HEK293 (cell line): ENCODE data around the gene ZCCHC9.

Source experiments
- GFI1B ChIP-seq: fragments of 450-650 bp; formaldehyde crosslinking; IDR thresholded peaks from 2 replicates; pipeline ENCODE4 v1.5.1; 2016; ENCODE audit warnings: missing biosample characterization, missing genetic modification characterization
- HIC1 ChIP-seq: fragments of 450-650 bp; formaldehyde crosslinking; IDR thresholded peaks from 2 replicates; pipeline ENCODE4 v1.5.1; 2016; ENCODE audit warnings: missing biosample characterization, missing genetic modification characterization
- HOXD13 ChIP-seq: sonication (generic); formaldehyde crosslinking; IDR thresholded peaks from 2 replicates; pipeline ENCODE4 v1.8.0; 2022; ENCODE audit warnings: missing genetic modification reagents, borderline replicate concordance
- REPIN1 ChIP-seq: fragments of 450-650 bp; formaldehyde crosslinking; IDR thresholded peaks from 2 replicates; pipeline ENCODE4 v1.5.1; 2017; ENCODE audit warnings: missing biosample characterization, missing genetic modification characterization, low read depth
- SP3 ChIP-seq: fragments of 450-650 bp; formaldehyde crosslinking; IDR thresholded peaks from 2 replicates; pipeline ENCODE4 v1.5.1; 2016; ENCODE audit warnings: missing biosample characterization, missing genetic modification characterization
- SP7 ChIP-seq: fragments of 450-650 bp; formaldehyde crosslinking; IDR thresholded peaks from 2 replicates; pipeline ENCODE4 v1.5.1; 2016; ENCODE audit warnings: missing biosample characterization, missing genetic modification characterization
- ZBTB26 ChIP-seq: fragments of 450-650 bp; formaldehyde crosslinking; optimal IDR thresholded peaks from 2 replicates; pipeline ENCODE3; 2016; ENCODE audit warnings: missing biosample characterization, mild to moderate bottlenecking, missing genetic modification characterization
- ZBTB49 ChIP-seq: fragments of 450-650 bp; formaldehyde crosslinking; IDR thresholded peaks from 2 replicates; pipeline ENCODE4 v1.5.1; 2016; ENCODE audit warnings: missing biosample characterization, missing genetic modification characterization, low read depth
- ZBTB7A ChIP-seq: fragments of 450-650 bp; formaldehyde crosslinking; IDR thresholded peaks from 2 replicates; pipeline ENCODE4 v1.5.1; 2016; ENCODE audit warnings: low read depth, missing biosample characterization, missing genetic modification characterization
- ZEB2 ChIP-seq: fragments of 450-650 bp; formaldehyde crosslinking; IDR thresholded peaks from 2 replicates; pipeline ENCODE4 v1.5.1; 2016; ENCODE audit warnings: missing biosample characterization, missing genetic modification characterization
- ZFP37 ChIP-seq: fragments of 450-650 bp; formaldehyde crosslinking; IDR thresholded peaks from 2 replicates; pipeline ENCODE4 v1.5.1; 2016; ENCODE audit warnings: missing biosample characterization, missing genetic modification characterization
- ZNF138 ChIP-seq: fragments of 450-650 bp; formaldehyde crosslinking; IDR thresholded peaks from 2 replicates; pipeline ENCODE4 v1.5.1; 2016; ENCODE audit warnings: missing biosample characterization, missing genetic modification characterization, borderline replicate concordance
- ZNF175 ChIP-seq: fragments of 450-650 bp; formaldehyde crosslinking; IDR thresholded peaks from 2 replicates; pipeline ENCODE4 v1.5.1; 2016; ENCODE audit warnings: missing biosample characterization, missing genetic modification characterization
- ZNF311 ChIP-seq: fragments of 450-650 bp; formaldehyde crosslinking; IDR thresholded peaks from 2 replicates; pipeline ENCODE4 v1.5.1; 2017; ENCODE audit warnings: missing biosample characterization, missing genetic modification characterization, borderline replicate concordance
- ZNF449 ChIP-seq: fragments of 450-650 bp; formaldehyde crosslinking; IDR thresholded peaks from 2 replicates; pipeline ENCODE4 v1.5.1; 2017; ENCODE audit warnings: missing biosample characterization, mild to moderate bottlenecking, missing genetic modification characterization, moderate library complexity
- ZNF521 ChIP-seq: fragments of 450-650 bp; formaldehyde crosslinking; IDR thresholded peaks from 2 replicates; pipeline ENCODE4 v1.5.1; 2017; ENCODE audit warnings: missing biosample characterization, mild to moderate bottlenecking, missing genetic modification characterization
- ZNF555 ChIP-seq: fragments of 450-650 bp; formaldehyde crosslinking; conservative IDR thresholded peaks from 2 replicates; pipeline ENCODE4 v1.5.1; 2017; ENCODE audit warnings: missing biosample characterization, mild to moderate bottlenecking, missing genetic modification characterization, inconsistent platforms
- ZNF558 ChIP-seq: fragments of 450-650 bp; formaldehyde crosslinking; IDR thresholded peaks from 2 replicates; pipeline ENCODE4 v1.5.1; 2016; ENCODE audit warnings: missing biosample characterization, missing genetic modification characterization
- ZNF600 ChIP-seq: fragments of 450-650 bp; formaldehyde crosslinking; IDR thresholded peaks from 2 replicates; pipeline ENCODE4 v1.5.1; 2016; ENCODE audit warnings: missing biosample characterization, missing genetic modification characterization
- ZNF677 ChIP-seq: fragments of 450-650 bp; IDR thresholded peaks from 2 replicates; pipeline ENCODE4 v1.5.0; 2018; ENCODE audit warnings: missing biosample characterization, mild to moderate bottlenecking, missing genetic modification characterization, moderate library complexity
- ZNF701 ChIP-seq: fragments of 450-650 bp; formaldehyde crosslinking; IDR thresholded peaks from 2 replicates; pipeline ENCODE4 v1.5.1; 2016; ENCODE audit warnings: missing biosample characterization, missing genetic modification characterization
- ZNF777 ChIP-seq: fragments of 450-650 bp; formaldehyde crosslinking; IDR thresholded peaks from 2 replicates; pipeline ENCODE4 v1.5.1; 2017; ENCODE audit warnings: missing biosample characterization, missing genetic modification characterization, borderline replicate concordance
- ZNF785 ChIP-seq: fragments of 450-650 bp; formaldehyde crosslinking; IDR thresholded peaks from 2 replicates; pipeline ENCODE4 v1.5.1; 2016; ENCODE audit warnings: missing biosample characterization, missing genetic modification characterization
- ZNF791 ChIP-seq: fragments of 450-650 bp; formaldehyde crosslinking; IDR thresholded peaks from 2 replicates; pipeline ENCODE4 v1.5.1; 2016; ENCODE audit warnings: missing biosample characterization, missing genetic modification characterization
- ZNF843 ChIP-seq: fragments of 450-650 bp; formaldehyde crosslinking; IDR thresholded peaks from 2 replicates; pipeline ENCODE4 v1.5.1; 2016; ENCODE audit warnings: missing biosample characterization, missing genetic modification characterization

Gene ZCCHC9

GRCh38 chr5:81301271-81302015 is at the start of gene ZCCHC9 (continued):
- TF ChIP-seq REPIN1 (no peak; the same call in none of the 2 replicates), ZEB2 (tag by site-specific recombination) (peak; percentile 63), SP7 (tag by site-specific recombination) (peak; percentile 77), ZNF701 (peak; percentile 89), ZNF138 (tag by site-specific recombination) (no peak), ZBTB7A (tag by site-specific recombination) (no peak), ZNF791 (no peak), ZNF558 (tag by site-specific recombination) (no peak), ZNF555 (no peak), ZNF311 (no peak), ZNF677 (tag by site-specific recombination) (no peak), SP3 (tag by site-specific recombination) (peak; percentile 71), ZFP37 (0 out of 2 replicates have a peak, but pooled peaks have one; percentile 47), ZNF521 (no peak), ZBTB49 (tag by site-specific recombination) (no peak), ZNF600 (peak; percentile 91), ZNF175 (tag by site-specific recombination) (no peak), ZNF785 (tag by site-specific recombination) (no peak), HIC1 (tag by site-specific recombination) (no peak), GFI1B (tag by site-specific recombination) (no peak), HOXD13 (CRISPR knock-in tag) (peak; percentile 53; the same call in 1 of the 2 replicates), ZNF449 (tag by site-specific recombination) (peak; percentile 86), ZNF843 (tag by site-specific recombination) (peak; percentile 37; the same call in 1 of the 2 replicates), ZNF777 (tag by site-specific recombination) (peak; percentile 53; the same call in 1 of the 2 replicates), ZBTB26 (tag by site-specific recombination) (peak; percentile 76)
